Hepatocyte (in vitro differentiated cells): Measurements from ENCODE around the gene PPIF.

Experiments used
- EZH2 ChIP-seq: fragments of 200-600 bp; sonication (generic); IDR thresholded peaks from 2 replicates; pipeline ENCODE4 v1.6.1; 2016; ENCODE audit warnings: antibody characterized with exemption, mild to moderate bottlenecking, borderline replicate concordance
- EZH2phosphoT487 ChIP-seq: fragments of 200-600 bp; sonication (generic); IDR thresholded peaks from one replicate; pipeline ENCODE4 v1.6.1; 2018; ENCODE audit warnings: antibody characterized with exemption, mild to moderate bottlenecking, low read depth, moderate library complexity; ENCODE audit not compliant: unreplicated experiment, severe bottlenecking
- TF ChIP-seq, protein P1 (sequence below): fragments of 200-600 bp; sonication (generic); IDR thresholded peaks from 2 replicates; pipeline ENCODE4 v1.5.1; 2016; ENCODE audit warnings: antibody characterized with exemption, mild to moderate bottlenecking; ENCODE audit not compliant: poor library complexity

DNA sequence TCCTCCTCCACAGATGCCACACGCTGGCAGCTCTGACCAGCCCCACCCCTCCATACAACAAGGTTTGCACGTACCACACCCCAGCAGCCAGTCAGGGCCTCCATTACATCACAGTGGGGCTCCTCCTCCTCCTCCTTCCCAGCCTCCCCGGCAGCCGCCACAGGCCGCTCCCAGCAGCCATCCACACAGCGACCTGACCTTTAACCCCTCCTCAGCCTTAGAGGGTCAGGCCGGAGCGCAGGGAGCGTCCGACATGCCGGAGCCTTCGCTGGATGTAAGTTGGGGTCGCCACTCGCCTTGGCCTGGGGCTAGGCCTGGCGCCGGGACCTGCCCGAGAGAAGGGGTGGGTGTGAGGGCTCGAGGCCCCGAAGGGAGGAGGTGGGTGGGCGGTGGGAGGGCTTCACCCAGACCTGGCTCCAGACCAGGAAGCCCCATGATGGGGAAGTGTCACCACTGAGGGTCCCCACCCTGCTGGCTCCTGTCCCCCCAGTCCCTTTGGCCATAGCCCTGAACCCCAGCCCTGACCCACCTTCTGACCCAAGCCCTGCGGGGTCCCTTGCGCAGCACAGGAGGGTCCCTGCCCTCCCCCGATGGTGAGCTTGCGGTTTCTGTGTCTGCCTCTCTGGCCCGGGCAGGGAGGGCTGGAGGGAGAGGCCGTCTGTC, 36.2 kb upstream of the PPIF start:
- TF ChIP-seq, protein P1, sequence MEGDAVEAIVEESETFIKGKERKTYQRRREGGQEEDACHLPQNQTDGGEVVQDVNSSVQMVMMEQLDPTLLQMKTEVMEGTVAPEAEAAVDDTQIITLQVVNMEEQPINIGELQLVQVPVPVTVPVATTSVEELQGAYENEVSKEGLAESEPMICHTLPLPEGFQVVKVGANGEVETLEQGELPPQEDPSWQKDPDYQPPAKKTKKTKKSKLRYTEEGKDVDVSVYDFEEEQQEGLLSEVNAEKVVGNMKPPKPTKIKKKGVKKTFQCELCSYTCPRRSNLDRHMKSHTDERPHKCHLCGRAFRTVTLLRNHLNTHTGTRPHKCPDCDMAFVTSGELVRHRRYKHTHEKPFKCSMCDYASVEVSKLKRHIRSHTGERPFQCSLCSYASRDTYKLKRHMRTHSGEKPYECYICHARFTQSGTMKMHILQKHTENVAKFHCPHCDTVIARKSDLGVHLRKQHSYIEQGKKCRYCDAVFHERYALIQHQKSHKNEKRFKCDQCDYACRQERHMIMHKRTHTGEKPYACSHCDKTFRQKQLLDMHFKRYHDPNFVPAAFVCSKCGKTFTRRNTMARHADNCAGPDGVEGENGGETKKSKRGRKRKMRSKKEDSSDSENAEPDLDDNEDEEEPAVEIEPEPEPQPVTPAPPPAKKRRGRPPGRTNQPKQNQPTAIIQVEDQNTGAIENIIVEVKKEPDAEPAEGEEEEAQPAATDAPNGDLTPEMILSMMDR = no peak
- no peak for TF ChIP-seq EZH2
- TF ChIP-seq EZH2phosphoT487 = no peak
